MCF 10A (cell line): ENCODE data around the gene SAT1. TPM values are rescaled to one million over a fixed set of nuclear protein-coding genes. Genes with fewer than 3 reads are reported as not detected.
"Not testable (repeated sequence)": the region's sequence is repeated elsewhere in the genome, so short reads cannot be mapped to it uniquely, and the experiment has no call there.

Experiments
- BruUV-seq: library from RNA; stranded (reverse); fragments of 400-500 nt; replicated peaks from 2 replicates; lab custom pipeline; 2021; lab: Mats Ljungman, UMichigan
- CTCF ChIA-PET: fragments of 300-600 bp; sonication (Branson Sonifier 250); formaldehyde crosslinking; extraction: SDS; loops from one replicate; lab custom pipeline; 2021; ENCODE audit warnings: antibody characterized with exemption, inconsistent platforms; lab: Yijun Ruan, JAX
- POLR2A ChIA-PET: fragments of 300-600, 350-650 bp; sonication (Branson Sonifier 250); formaldehyde crosslinking; extraction: SDS; loops from one replicate; lab custom pipeline; 2020; ENCODE audit warnings: antibody characterized with exemption, inconsistent platforms; lab: Yijun Ruan, JAX
- DNase-seq: peaks from one replicate; pipeline ENCODE4 v3.0.0-alpha.2; 2018; ENCODE audit not compliant: unreplicated experiment
- H3K27ac Mint-ChIP-seq: one replicate; pipeline ENCODE4 v1.8.0; 2022; ENCODE audit warnings: mild to moderate bottlenecking, low read depth, mixed read lengths; ENCODE audit not compliant: unreplicated experiment
- H3K27me3 Mint-ChIP-seq: one replicate; pipeline ENCODE4 v1.8.0; 2022; ENCODE audit warnings: mixed read lengths; ENCODE audit not compliant: insufficient read depth, unreplicated experiment
- H3K36me3 Mint-ChIP-seq: one replicate; pipeline ENCODE4 v1.8.0; 2022; ENCODE audit warnings: mild to moderate bottlenecking, moderate library complexity, mixed read lengths; ENCODE audit not compliant: insufficient read depth, unreplicated experiment
- H3K4me1 Mint-ChIP-seq: one replicate; pipeline ENCODE4 v1.8.0; 2022; ENCODE audit warnings: mixed read lengths; ENCODE audit not compliant: insufficient read depth, unreplicated experiment
- H3K4me3 Mint-ChIP-seq: one replicate; pipeline ENCODE4 v1.8.0; 2022; ENCODE audit warnings: mild to moderate bottlenecking, moderate library complexity, mixed read lengths; ENCODE audit not compliant: unreplicated experiment
- H3K9me3 Mint-ChIP-seq: one replicate; pipeline ENCODE4 v1.8.0; 2022; ENCODE audit warnings: mixed read lengths; ENCODE audit not compliant: unreplicated experiment
- intact Hi-C: fragments of 100-400 bp; cut with micrococcal nuclease; formaldehyde crosslinking; loops from 2 replicates; pipeline ENCODE4 v1.14.1; 2022
- total RNA-seq: library from RNA; stranded (reverse); gene quantifications from 2 replicates; pipeline ENCODE4 v1.2.3, GENCODE V29; 2022
- TF ChIP-seq, protein P1 (sequence below): fragments of 200-600 bp; IDR thresholded peaks from one replicate; pipeline ENCODE4 v1.8.0; 2022; ENCODE audit warnings: antibody characterized with exemption, mild to moderate bottlenecking; ENCODE audit not compliant: unreplicated experiment

SAT1 gene
- total RNA-seq, 1 experiment from 2014 or later = 582 TPM

DNA sequence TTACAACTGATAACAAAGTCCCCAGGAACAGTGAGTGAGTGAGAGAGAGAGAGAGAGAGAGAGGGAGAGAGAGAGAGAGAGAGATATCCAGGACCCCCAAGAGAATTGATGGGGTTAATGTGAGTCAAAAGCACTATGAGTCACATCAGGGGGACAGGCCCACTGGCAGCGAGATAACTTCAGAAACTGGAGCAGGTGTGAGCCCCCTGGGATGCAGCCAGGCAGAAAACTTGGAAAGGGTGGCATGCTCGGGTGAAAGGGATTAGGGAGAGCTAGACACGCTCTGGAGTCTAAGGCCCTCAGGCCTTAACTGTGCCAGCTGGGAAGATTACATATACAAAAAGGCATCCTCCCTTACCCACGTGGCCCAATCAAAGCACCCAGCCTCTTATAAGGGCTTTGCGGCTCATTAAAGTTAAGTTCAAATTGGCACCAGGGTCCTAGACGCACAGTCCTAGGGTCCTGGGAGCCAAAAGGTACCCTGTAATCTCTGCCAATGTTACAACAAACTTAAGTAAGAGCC, 40.7 kb upstream of the SAT1 start:
- TF ChIP-seq, protein P1, sequence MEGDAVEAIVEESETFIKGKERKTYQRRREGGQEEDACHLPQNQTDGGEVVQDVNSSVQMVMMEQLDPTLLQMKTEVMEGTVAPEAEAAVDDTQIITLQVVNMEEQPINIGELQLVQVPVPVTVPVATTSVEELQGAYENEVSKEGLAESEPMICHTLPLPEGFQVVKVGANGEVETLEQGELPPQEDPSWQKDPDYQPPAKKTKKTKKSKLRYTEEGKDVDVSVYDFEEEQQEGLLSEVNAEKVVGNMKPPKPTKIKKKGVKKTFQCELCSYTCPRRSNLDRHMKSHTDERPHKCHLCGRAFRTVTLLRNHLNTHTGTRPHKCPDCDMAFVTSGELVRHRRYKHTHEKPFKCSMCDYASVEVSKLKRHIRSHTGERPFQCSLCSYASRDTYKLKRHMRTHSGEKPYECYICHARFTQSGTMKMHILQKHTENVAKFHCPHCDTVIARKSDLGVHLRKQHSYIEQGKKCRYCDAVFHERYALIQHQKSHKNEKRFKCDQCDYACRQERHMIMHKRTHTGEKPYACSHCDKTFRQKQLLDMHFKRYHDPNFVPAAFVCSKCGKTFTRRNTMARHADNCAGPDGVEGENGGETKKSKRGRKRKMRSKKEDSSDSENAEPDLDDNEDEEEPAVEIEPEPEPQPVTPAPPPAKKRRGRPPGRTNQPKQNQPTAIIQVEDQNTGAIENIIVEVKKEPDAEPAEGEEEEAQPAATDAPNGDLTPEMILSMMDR = no peak
- no peaks in the 10 kb centered on the region for H3K27me3 Mint-ChIP-seq
- no TSS peak for BruUV-seq
- peak overlapping the region; percentile 73 for H3K4me3 Mint-ChIP-seq
- H3K27ac Mint-ChIP-seq = peak overlapping the region; percentile 77
- POLR2A ChIA-PET = interaction anchor here (0.7 to 2.9 kb wide), 12 partner anchors 8 to 312 kb away, joined by 3 to 49 read pairs (median 4); partner anchors contain the start of genes EIF2S3 and SAT1
- CTCF ChIA-PET = interaction anchor here (0.6 to 1.5 kb wide), 5 partner anchors 31 to 162 kb away, joined by 3 to 6 read pairs (median 4); no protein-coding TSS in a partner anchor
- no peaks in the 10 kb centered on the region for H3K9me3 Mint-ChIP-seq
- peak; percentile 78 for DNase-seq
- intact Hi-C loops = no loop called here
- peaks cover 4% of the 10 kb centered on the region for H3K36me3 Mint-ChIP-seq
- peaks cover 13% of the 10 kb centered on the region for H3K4me1 Mint-ChIP-seq

DNA sequence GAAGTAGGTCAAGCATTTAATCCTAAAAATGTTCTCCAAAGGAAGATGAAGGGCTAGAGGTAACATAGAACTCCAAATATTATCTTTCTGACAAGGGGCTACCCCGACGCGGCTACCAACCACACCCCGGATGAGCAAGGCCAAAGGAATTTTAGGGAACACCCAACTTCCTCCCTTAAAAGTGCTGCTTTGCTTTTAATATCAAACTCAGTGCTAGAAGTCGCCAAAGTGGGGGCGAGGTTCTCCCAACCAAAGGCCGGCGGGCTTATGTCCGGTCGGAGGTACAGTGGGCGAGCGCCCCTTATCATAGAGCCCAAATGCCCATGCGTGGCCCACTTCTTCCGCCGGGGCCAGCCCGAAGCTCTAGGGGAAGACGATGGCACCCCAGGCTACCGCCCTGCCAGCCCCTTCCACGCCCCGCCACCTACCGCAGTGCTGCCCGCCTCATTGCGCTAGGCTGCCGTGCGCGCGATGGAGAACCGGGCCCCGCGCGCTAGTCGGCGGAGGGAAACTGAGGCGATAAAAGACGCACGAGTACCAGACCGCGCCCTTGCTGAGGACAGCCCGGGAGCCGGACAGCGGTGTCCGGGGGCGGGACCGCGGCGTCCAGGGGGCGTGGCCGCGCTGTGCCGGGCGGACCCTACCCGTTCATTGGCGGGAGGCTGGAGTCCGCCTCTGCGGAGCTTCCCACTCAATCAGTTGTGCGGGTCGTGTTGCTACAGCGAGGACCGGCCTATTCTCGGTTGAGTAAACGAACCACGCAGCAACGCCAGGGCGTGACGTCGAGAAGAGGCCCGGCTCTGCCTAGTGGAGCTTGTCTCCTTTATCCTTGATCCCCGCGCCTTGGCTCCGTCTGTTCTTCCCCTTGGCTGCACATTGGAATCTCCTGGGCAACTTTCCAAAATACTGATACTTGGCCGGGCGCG, 40.0 kb upstream of the SAT1 start, which contains the start of gene ACOT9:
Gene ACOT9 (minus strand): TSS at position 580 of the 926 bp plus-strand sequence. CDS start 132 bp downstream, at position 448.
- TF ChIP-seq, protein P1 = no peak
- CTCF ChIA-PET = interaction anchor here (0.7 to 2.2 kb wide), 3 partner anchors 49 to 159 kb away, joined by 4 to 9 read pairs (median 4); no protein-coding TSS in a partner anchor
- Mint-ChIP-seq H3K4me1 (peaks cover 13% of the 10 kb centered on the region), H3K27ac (peak within 1 kb of the TSS; percentile 77), H3K4me3 (peak within 1 kb of the TSS; percentile 73), H3K36me3 (peaks cover 4% of the 10 kb centered on the region), H3K27me3 (no peaks in the 10 kb centered on the region), H3K9me3 (no peaks in the 10 kb centered on the region)
- peak; percentile 94 for DNase-seq
- BruUV-seq = TSS peak; percentile 81
- POLR2A ChIA-PET = interaction anchor here (0.6 to 2.9 kb wide), 19 partner anchors 8 to 1582 kb away, joined by 3 to 49 read pairs (median 4); partner anchors contain the start of genes EIF2S3 and SAT1
- intact Hi-C loops = loop anchor here (1.0 kb wide), 2 partner anchors 40 to 158 kb away; partner anchors contain the start of gene SAT1

- DNase-seq, H3K36me3 Mint-ChIP-seq, H3K27me3 Mint-ChIP-seq, H3K9me3 Mint-ChIP-seq, BruUV-seq: not testable (repeated sequence)
- Mint-ChIP-seq H3K27ac (peak overlapping the region; percentile 77), H3K4me1 (peaks cover 13% of the 10 kb centered on the region), H3K4me3 (peak overlapping the region; percentile 73)
- ChIA-PET POLR2A (interaction anchor here (0.6 to 2.9 kb wide), 13 partner anchors 8 to 1583 kb away, joined by 3 to 49 read pairs (median 5); partner anchors contain the start of genes EIF2S3 and SAT1), CTCF (interaction anchor here (0.6 to 2.2 kb wide), 3 partner anchors 155 to 842 kb away, joined by 3 to 9 read pairs (median 4); no protein-coding TSS in a partner anchor)
- intact Hi-C loops = loop anchor here (1.0 kb wide), 2 partner anchors 40 to 158 kb away; partner anchors contain the start of gene SAT1
Measured at GRCh38 chrX:23743623-23743971, 39.4 kb upstream of the SAT1 start.

GRCh38 chrX:23745786-23746185, 37.2 kb upstream of the SAT1 start:
- Mint-ChIP-seq H3K4me3 (no peak overlapping the region), H3K36me3 (no peaks in the 10 kb centered on the region), H3K9me3 (no peaks in the 10 kb centered on the region), H3K4me1 (peaks cover 8% of the 10 kb centered on the region), H3K27ac (no peak overlapping the region), H3K27me3 (no peaks in the 10 kb centered on the region)
- ChIA-PET POLR2A (no interaction called here), CTCF (interaction anchor here (1.5 kb wide), 1 partner anchor 157 kb away, joined by 3 read pairs; no protein-coding TSS in a partner anchor)
- no peak for DNase-seq
- TF ChIP-seq, protein P1 = no peak
- no TSS peak for BruUV-seq
- intact Hi-C loops = no loop called here
